DND-41 (cell line): Measurements from ENCODE around the gene TMEM242.

ENCODE experiments used
- ATAC-seq: fragments of 200-7000 bp; cut with Tn5 transposase; 3 replicates; pipeline ENCODE4 v1.9.1; 2021; ENCODE audit warnings: low read depth; ENCODE audit not compliant: insufficient read depth
- DNase-seq: peaks from one replicate; pipeline ENCODE4 v3.0.0-alpha.2; 2020
- H2AFZ ChIP-seq: 2 replicates; pipeline ENCODE4 v1.6.0; 2012; ENCODE audit warnings: low read depth, low read length
- H3K27ac ChIP-seq: 2 replicates; pipeline ENCODE4 v1.5.1; 2012; ENCODE audit warnings: low read length, inconsistent platforms
- H3K27me3 ChIP-seq: fragments of 200-600 bp; sonication (generic); 2 replicates; pipeline ENCODE4 v1.6.0; 2012; ENCODE audit warnings: low read length, mild to moderate bottlenecking, inconsistent platforms; ENCODE audit not compliant: insufficient read depth, poor library complexity
- H3K36me3 ChIP-seq: 2 replicates; pipeline ENCODE4 v1.5.1; 2012; ENCODE audit warnings: low read length, inconsistent platforms; ENCODE audit not compliant: insufficient read depth
- H3K4me1 ChIP-seq: 2 replicates; pipeline ENCODE4 v1.5.1; 2012; ENCODE audit warnings: mild to moderate bottlenecking, low read length; ENCODE audit not compliant: insufficient read depth
- H3K4me2 ChIP-seq: 2 replicates; pipeline ENCODE4 v1.6.0; 2012; ENCODE audit warnings: mild to moderate bottlenecking, moderate library complexity, low read length, inconsistent platforms; ENCODE audit not compliant: insufficient read depth
- H3K4me3 ChIP-seq, 2 experiments: fragments of 200-600 bp in 1 of 2; shearing (Covaris generic) in 1 of 2; 2 replicates each; pipeline ENCODE4 v1.5.1; 2012 to 2016; ENCODE audit warnings: inconsistent platforms in 2 of 2, low read length in 2 of 2, mild to moderate bottlenecking in 2 of 2, low read depth in 1 of 2, moderate library complexity in 1 of 2
- H3K79me2 ChIP-seq: 2 replicates; pipeline ENCODE4 v1.6.0; 2012; ENCODE audit warnings: low read length, inconsistent platforms; ENCODE audit not compliant: insufficient read depth
- H3K9ac ChIP-seq: 2 replicates; pipeline ENCODE4 v1.6.0; 2012; ENCODE audit warnings: low read depth, mild to moderate bottlenecking, inconsistent platforms, low read length, moderate library complexity
- H3K9me3 ChIP-seq: 2 replicates; pipeline ENCODE4 v1.5.1; 2012; ENCODE audit warnings: low read length, moderate library complexity, mild to moderate bottlenecking, inconsistent platforms; ENCODE audit not compliant: insufficient read depth, severe bottlenecking
- H4K20me1 ChIP-seq: 2 replicates; pipeline ENCODE4 v1.6.0; 2012; ENCODE audit warnings: low read length; ENCODE audit not compliant: insufficient read depth
- CTCF ChIP-seq: IDR thresholded peaks from 2 replicates; pipeline ENCODE4 v1.5.1; 2012; ENCODE audit warnings: borderline replicate concordance, low read length, moderate library complexity, mild to moderate bottlenecking; ENCODE audit not compliant: poor library complexity, severe bottlenecking; ENCODE audit errors: extremely low read depth
- EZH2 ChIP-seq: IDR thresholded peaks from 3 replicates; pipeline ENCODE4 v1.6.1; 2012; ENCODE audit warnings: borderline replicate concordance, low read depth, mild to moderate bottlenecking, moderate library complexity, low read length, inconsistent platforms; ENCODE audit not compliant: severe bottlenecking

TMEM242 gene

GRCh38 chr6:157289764-157290163 is 33.6 kb downstream of the TMEM242 start:
- Histone ChIP-seq H3K79me2 (no peaks in the 10 kb centered on the region), H3K27ac (no peak overlapping the region), H2AFZ (no peak overlapping the region), H3K4me3 (no peak overlapping the region), H3K4me2 (no peak overlapping the region), H3K36me3 (peaks cover 10% of the 10 kb centered on the region; the same call in 1 of the 2 replicates), H4K20me1 (peaks cover 2% of the 10 kb centered on the region; the same call in 1 of the 2 replicates), H3K27me3 (no peaks in the 10 kb centered on the region), H3K9ac (no peak overlapping the region), H3K9me3 (no peaks in the 10 kb centered on the region), H3K4me1 (no peaks in the 10 kb centered on the region)
- TF ChIP-seq CTCF (no peak), EZH2 (no peak)
- ATAC-seq (no peak), DNase-seq (no peak)

GRCh38 chr6:157288575-157288974 is 34.7 kb downstream of the TMEM242 start:
- peaks cover 10% of the 10 kb centered on the region; the same call in 1 of the 2 replicates for H3K36me3 ChIP-seq
- TF ChIP-seq EZH2 = no peak
- no peak for TF ChIP-seq CTCF
- no peak for DNase-seq
- no peak overlapping the region for H3K27ac ChIP-seq
- H3K27me3 ChIP-seq = no peaks in the 10 kb centered on the region
- H3K4me1 ChIP-seq = no peaks in the 10 kb centered on the region
- no peak overlapping the region for H3K4me2 ChIP-seq
- H4K20me1 ChIP-seq = peaks cover 2% of the 10 kb centered on the region; the same call in 1 of the 2 replicates
- no peak overlapping the region for H3K9ac ChIP-seq
- no peak for ATAC-seq
- no peak overlapping the region for H2AFZ ChIP-seq
- H3K79me2 ChIP-seq = no peaks in the 10 kb centered on the region
- H3K4me3 ChIP-seq = no peak overlapping the region
- H3K9me3 ChIP-seq = no peaks in the 10 kb centered on the region

GRCh38 chr6:157287923-157288322 is 35.4 kb downstream of the TMEM242 start:
- Histone ChIP-seq H3K4me2 (no peak overlapping the region), H3K27ac (no peak overlapping the region), H2AFZ (no peak overlapping the region), H3K36me3 (peaks cover 10% of the 10 kb centered on the region; the same call in 1 of the 2 replicates), H3K4me1 (no peaks in the 10 kb centered on the region), H3K79me2 (no peaks in the 10 kb centered on the region), H3K9ac (no peak overlapping the region), H3K9me3 (no peaks in the 10 kb centered on the region), H4K20me1 (peaks cover 2% of the 10 kb centered on the region; the same call in 1 of the 2 replicates), H3K27me3 (no peaks in the 10 kb centered on the region), H3K4me3 (no peak overlapping the region)
- no peak for ATAC-seq
- TF ChIP-seq EZH2 (no peak), CTCF (no peak)
- DNase-seq = no peak
